OCI-LY3 (cell line): ENCODE data around the gene ENO1.
"Not testable (repeated sequence)": the region's sequence is repeated elsewhere in the genome, so short reads cannot be mapped to it uniquely, and the experiment has no call there.

Experiments
- H2AFZ ChIP-seq: fragments of 200-600, 300-600 bp; shearing (Covaris generic); 2 replicates; pipeline ENCODE4 v1.6.0; 2014; ENCODE audit warnings: antibody characterized with exemption, low read depth, low read length
- H3K27ac ChIP-seq: fragments of 200-600, 300-600 bp; sonication (generic); 2 replicates; pipeline ENCODE4 v1.5.1; 2014; ENCODE audit warnings: mild to moderate bottlenecking, low read length, moderate library complexity, mixed read lengths
- H3K27me3 ChIP-seq: fragments of 200-600, 300-600 bp; sonication (generic); 2 replicates; pipeline ENCODE4 v1.6.1; 2014; ENCODE audit warnings: low read depth, low read length, mixed read lengths
- H3K36me3 ChIP-seq: fragments of 200-600, 300-600 bp; sonication (generic); replicated peaks from 2 replicates; pipeline ENCODE3; 2014; ENCODE audit warnings: low read depth, low read length, mixed read lengths
- H3K4me1 ChIP-seq: fragments of 300-600, 200-600 bp; sonication (generic); 2 replicates; pipeline ENCODE4 v1.6.1; 2014; ENCODE audit warnings: low read length, mixed read lengths
- H3K4me2 ChIP-seq: fragments of 200-600, 300-600 bp; sonication (generic); 2 replicates; pipeline ENCODE4 v1.6.1; 2014; ENCODE audit warnings: low read length, mixed read lengths
- H3K4me3 ChIP-seq: fragments of 300-600, 200-600 bp; sonication (generic); 2 replicates; pipeline ENCODE4 v1.5.1; 2014; ENCODE audit warnings: antibody characterized with exemption, mild to moderate bottlenecking, low read length, moderate library complexity
- H3K79me2 ChIP-seq: fragments of 300-600, 200-600 bp; shearing (Covaris generic); 2 replicates; pipeline ENCODE4 v1.6.1; 2014; ENCODE audit warnings: mild to moderate bottlenecking, low read length, mixed read lengths
- H3K9ac ChIP-seq: fragments of 300-600, 200-600 bp; shearing (Covaris generic); 2 replicates; pipeline ENCODE4 v1.6.0; 2014; ENCODE audit warnings: mild to moderate bottlenecking, low read length, moderate library complexity
- H3K9me3 ChIP-seq: fragments of 200-600, 300-600 bp; shearing (Covaris generic); 2 replicates; pipeline ENCODE4 v1.6.1; 2014; ENCODE audit warnings: low read length, mixed read lengths; ENCODE audit not compliant: insufficient read depth
- H4K20me1 ChIP-seq: fragments of 200-600, 300-600 bp; sonication (generic); 2 replicates; pipeline ENCODE4 v1.6.1; 2016; ENCODE audit warnings: low read length, mixed read lengths; ENCODE audit not compliant: insufficient read depth
- EZH2phosphoT487 ChIP-seq: fragments of 200-600 bp; shearing (Covaris generic); IDR thresholded peaks from 2 replicates; pipeline ENCODE4 v1.6.1; 2018; ENCODE audit warnings: antibody characterized with exemption, mixed run types, low read depth
- TF ChIP-seq, protein P1 (sequence below): fragments of 200-600, 300-600 bp; sonication (generic); IDR thresholded peaks from 2 replicates; pipeline ENCODE4 v1.5.1; 2014; ENCODE audit warnings: antibody characterized with exemption, low read length, low read depth

ENO1 gene

DNA sequence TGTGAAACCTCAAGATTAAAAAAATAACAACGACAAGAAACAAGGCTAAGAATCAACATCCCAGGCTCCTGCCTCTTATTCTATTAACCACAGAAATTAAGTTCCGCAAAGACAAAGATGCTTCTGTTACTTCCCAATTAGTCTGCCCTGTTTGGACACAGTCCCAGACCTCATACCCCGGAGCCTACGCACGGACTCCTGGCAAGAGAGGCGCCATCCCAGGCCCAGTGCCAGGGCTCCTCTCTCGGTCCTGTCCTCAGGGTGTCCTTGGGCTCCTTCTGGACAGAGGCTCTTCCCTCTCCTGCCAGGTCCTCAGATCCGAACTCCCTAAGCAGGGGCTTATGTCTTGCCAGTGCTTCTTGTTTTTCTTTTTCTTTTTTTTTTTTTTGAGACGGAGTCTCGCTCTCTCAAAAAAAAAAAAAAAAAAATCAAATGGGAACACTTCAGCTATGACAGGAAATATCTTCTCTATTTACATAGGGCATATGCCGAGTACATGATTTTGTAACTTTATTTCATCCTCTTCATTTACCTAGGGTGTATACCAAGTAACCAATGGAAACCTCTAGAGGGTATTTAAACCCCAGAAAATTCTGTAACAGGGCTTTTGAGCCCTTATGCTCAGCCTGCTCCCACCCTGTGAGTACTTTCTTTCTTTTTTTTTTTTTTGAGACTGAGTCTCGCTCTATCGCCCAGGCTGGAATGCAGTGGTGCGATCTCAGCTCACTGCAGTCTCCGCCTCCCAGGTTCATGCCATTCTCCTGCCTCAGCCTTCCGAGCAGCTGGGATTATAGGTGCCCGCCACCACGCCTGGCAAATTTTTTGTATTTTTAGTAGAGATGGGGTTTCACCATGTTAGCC is 11.7 kb upstream of the ENO1 start:
- H3K4me1 ChIP-seq: peaks cover 17% of the 10 kb centered on the region
- TF ChIP-seq, protein P1, sequence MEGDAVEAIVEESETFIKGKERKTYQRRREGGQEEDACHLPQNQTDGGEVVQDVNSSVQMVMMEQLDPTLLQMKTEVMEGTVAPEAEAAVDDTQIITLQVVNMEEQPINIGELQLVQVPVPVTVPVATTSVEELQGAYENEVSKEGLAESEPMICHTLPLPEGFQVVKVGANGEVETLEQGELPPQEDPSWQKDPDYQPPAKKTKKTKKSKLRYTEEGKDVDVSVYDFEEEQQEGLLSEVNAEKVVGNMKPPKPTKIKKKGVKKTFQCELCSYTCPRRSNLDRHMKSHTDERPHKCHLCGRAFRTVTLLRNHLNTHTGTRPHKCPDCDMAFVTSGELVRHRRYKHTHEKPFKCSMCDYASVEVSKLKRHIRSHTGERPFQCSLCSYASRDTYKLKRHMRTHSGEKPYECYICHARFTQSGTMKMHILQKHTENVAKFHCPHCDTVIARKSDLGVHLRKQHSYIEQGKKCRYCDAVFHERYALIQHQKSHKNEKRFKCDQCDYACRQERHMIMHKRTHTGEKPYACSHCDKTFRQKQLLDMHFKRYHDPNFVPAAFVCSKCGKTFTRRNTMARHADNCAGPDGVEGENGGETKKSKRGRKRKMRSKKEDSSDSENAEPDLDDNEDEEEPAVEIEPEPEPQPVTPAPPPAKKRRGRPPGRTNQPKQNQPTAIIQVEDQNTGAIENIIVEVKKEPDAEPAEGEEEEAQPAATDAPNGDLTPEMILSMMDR: no peak
- TF ChIP-seq EZH2phosphoT487: no peak
- H3K27ac ChIP-seq: no peak overlapping the region
- H3K9me3 ChIP-seq: no peaks in the 10 kb centered on the region
- no peak overlapping the region for H2AFZ ChIP-seq
- no peaks in the 10 kb centered on the region for H3K36me3 ChIP-seq
- no peak overlapping the region for H3K4me2 ChIP-seq
- H3K79me2 ChIP-seq: no peaks in the 10 kb centered on the region
- H4K20me1 ChIP-seq: no peaks in the 10 kb centered on the region
- no peak overlapping the region for H3K9ac ChIP-seq
- H3K27me3 ChIP-seq: no peaks in the 10 kb centered on the region
- no peak overlapping the region for H3K4me3 ChIP-seq

DNA sequence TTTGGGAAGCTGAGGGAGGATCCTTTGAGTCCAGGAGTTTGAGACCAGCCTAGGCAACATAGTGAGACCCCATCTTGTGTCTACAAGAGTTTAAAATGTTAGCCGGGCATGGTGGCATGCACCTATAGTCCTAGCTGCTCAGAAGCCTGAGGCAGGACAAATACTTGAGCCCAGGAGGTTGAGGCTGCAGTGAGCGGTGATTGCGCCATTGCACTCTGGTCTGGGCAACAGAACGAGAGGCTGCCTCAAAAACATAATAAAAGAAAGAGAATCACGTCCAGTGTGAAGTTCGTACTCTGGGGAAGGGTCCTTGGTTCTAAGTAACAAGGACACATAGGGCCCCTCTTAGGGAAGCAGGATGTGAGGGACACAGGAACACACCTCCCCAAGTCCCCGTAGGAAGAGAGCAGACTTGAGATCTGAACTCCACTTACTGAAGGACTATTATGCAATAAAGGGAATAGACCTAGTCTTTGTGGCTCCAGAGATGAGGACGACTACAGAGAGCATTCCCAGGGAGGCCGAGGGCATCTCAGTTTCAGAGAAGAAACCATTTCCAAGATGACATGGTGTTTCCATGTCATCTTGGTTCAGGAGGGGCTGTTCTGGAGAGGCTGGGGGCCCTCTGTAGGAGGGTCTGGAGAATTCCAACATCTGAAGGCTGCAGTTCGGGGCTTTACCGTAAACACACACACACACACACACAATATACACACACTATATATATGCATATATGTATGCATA is 10.8 kb upstream of the ENO1 start:
- no peak overlapping the region for H3K4me3 ChIP-seq
- no peak overlapping the region for H3K27ac ChIP-seq
- no peaks in the 10 kb centered on the region for H4K20me1 ChIP-seq
- no peaks in the 10 kb centered on the region for H3K27me3 ChIP-seq
- H3K4me1 ChIP-seq: peaks cover 17% of the 10 kb centered on the region
- H3K9ac ChIP-seq: no peak overlapping the region
- H3K36me3 ChIP-seq: no peaks in the 10 kb centered on the region
- H3K79me2 ChIP-seq: no peaks in the 10 kb centered on the region
- H2AFZ ChIP-seq: no peak overlapping the region
- H3K9me3 ChIP-seq: no peaks in the 10 kb centered on the region
- TF ChIP-seq, protein P1: no peak
- TF ChIP-seq EZH2phosphoT487: no peak
- no peak overlapping the region for H3K4me2 ChIP-seq

DNA sequence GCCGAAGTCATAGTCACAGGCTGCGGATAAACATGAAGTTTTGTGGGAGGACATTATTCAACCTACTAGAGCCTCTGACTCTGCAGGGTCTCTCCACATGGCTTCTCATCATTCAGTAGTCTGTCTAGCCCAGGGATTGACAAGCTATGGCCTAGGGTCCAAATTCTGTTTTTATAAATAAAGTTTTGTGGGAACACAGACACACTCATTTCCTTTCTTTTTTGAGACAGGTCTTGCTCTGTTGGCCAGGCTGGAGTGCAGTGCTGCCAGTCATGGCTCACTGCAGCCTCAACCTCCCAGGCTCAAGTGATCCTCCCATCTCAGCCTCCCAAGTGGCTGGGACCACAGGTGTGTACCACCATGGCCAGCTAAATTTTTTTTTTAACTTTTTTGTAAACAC is 8.1 kb upstream of the ENO1 start:
- Histone ChIP-seq H3K4me2 (no peak overlapping the region), H4K20me1 (no peaks in the 10 kb centered on the region), H3K36me3 (no peaks in the 10 kb centered on the region), H3K27ac (no peak overlapping the region), H3K79me2 (no peaks in the 10 kb centered on the region), H2AFZ (no peak overlapping the region), H3K9me3 (no peaks in the 10 kb centered on the region), H3K9ac (no peak overlapping the region), H3K4me3 (no peak overlapping the region), H3K27me3 (no peaks in the 10 kb centered on the region), H3K4me1 (peaks cover 2% of the 10 kb centered on the region)
- TF ChIP-seq EZH2phosphoT487: no peak
- TF ChIP-seq, protein P1: no peak

DNA sequence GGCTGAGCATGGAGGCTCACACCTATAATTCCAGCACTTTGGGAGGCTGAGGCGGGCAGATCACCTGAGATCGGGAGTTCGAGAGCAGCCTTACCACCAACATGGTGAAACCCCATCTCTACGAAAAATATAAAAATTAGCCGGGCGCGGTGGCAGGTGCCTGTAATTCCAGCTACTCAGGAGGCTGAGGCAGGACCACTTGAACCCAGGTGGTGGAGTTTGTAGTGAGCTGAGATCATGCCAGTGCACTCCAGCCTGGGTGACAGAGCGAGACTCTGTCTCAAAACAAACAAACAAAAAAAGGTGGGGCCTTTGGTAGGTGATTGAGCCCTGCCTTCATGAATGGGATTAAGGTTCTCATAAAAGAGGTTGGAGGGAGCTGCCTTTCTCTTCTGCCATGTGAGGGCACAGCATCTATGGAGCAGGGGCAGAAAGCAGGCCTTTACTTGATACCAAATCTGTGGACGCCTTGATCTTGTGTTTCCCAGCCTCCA is 7.6 kb upstream of the ENO1 start:
- not testable (repeated sequence) for H3K4me1 ChIP-seq, H3K79me2 ChIP-seq, H4K20me1 ChIP-seq, H3K9me3 ChIP-seq, H3K4me2 ChIP-seq, H3K27ac ChIP-seq, H2AFZ ChIP-seq, H3K4me3 ChIP-seq, H3K27me3 ChIP-seq, H3K9ac ChIP-seq, H3K36me3 ChIP-seq

DNA sequence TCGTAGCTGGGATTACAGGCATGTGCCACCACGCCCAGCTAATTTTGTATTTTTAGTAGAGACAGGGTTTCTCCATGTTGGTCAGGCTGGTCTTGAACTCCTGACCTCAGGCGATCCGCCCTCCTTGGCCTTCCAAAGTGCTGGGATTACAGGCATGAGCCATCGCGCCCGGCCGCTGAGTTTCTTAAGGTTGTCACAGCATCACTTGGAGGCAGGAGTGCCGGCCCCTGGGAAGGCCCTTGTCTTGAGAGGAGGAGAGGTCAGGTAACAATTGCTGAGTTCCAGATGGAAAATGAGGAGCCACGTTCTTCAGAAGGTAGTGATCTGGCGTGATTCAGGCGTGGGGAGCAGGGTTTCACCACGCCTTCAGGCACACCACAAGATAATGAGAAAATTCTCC is 5.6 kb upstream of the ENO1 start:
- H3K9me3 ChIP-seq, H3K36me3 ChIP-seq, H3K9ac ChIP-seq, H2AFZ ChIP-seq, H4K20me1 ChIP-seq, H3K4me2 ChIP-seq, H3K27ac ChIP-seq, H3K4me3 ChIP-seq, H3K79me2 ChIP-seq, H3K27me3 ChIP-seq: not testable (repeated sequence)
- H3K4me1 ChIP-seq: peaks cover 14% of the 10 kb centered on the region
